Effector memory CD4-positive, alpha-beta T cell (primary cell): ENCODE measurements around the gene FLOT2.

Experiments
- DNase-seq, 3 donors: peaks; one replicate each; pipeline ENCODE4 v3.0.0-alpha.2; 2020
- H3K27ac ChIP-seq: 2 replicates; pipeline ENCODE4 v1.7.0; 2013; ENCODE audit warnings: mild to moderate bottlenecking, low read length, moderate library complexity; ENCODE audit not compliant: insufficient read depth, poor library complexity, severe bottlenecking
- H3K27me3 ChIP-seq: replicated peaks from 2 replicates; pipeline ENCODE4 v1.7.0; 2013; ENCODE audit warnings: mild to moderate bottlenecking, low read length; ENCODE audit not compliant: insufficient read depth, control insufficient read depth, poor library complexity, severe bottlenecking
- H3K36me3 ChIP-seq: 2 replicates; pipeline ENCODE4 v1.7.0; 2013; ENCODE audit warnings: mild to moderate bottlenecking, low read length, moderate library complexity; ENCODE audit not compliant: control insufficient read depth, insufficient read depth
- H3K4me1 ChIP-seq: 2 replicates; pipeline ENCODE4 v1.7.0; 2013; ENCODE audit warnings: low read length, mild to moderate bottlenecking; ENCODE audit not compliant: control insufficient read depth, insufficient read depth, poor library complexity, severe bottlenecking
- H3K4me3 ChIP-seq: 2 replicates; pipeline ENCODE4 v1.7.0; 2013; ENCODE audit warnings: low read length, low read depth, mild to moderate bottlenecking; ENCODE audit not compliant: insufficient read depth, poor library complexity, severe bottlenecking
- H3K9me3 ChIP-seq: 2 replicates; pipeline ENCODE4 v1.7.0; 2013; ENCODE audit warnings: mild to moderate bottlenecking, low read length, moderate library complexity; ENCODE audit not compliant: control insufficient read depth

FLOT2 gene

DNA sequence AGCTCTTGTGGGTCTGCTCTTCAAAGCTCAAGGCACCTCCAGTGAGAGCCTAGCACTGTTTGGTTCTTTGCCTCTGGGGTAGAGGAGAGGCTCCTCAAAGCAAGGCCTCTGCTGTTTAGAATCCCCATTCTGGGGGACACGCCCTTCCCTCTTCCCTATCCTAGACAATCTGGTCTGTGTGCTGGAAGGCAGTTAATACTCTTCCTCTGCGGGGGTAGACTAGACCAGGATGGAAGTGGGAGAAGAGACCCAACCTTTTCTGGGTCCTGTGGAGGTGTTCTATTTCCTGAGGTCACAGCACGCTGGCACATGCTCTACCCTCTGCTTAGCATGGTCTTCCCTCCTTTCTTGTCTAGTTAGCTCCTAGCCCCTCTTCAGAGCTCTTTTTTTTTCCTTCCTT is 35.0 kb downstream of the FLOT2 start:
- no peaks in the 10 kb centered on the region for H3K27me3 ChIP-seq
- H3K27ac ChIP-seq: no peak overlapping the region
- H3K9me3 ChIP-seq: no peaks in the 10 kb centered on the region
- peaks cover 27% of the 10 kb centered on the region for H3K36me3 ChIP-seq
- no peak overlapping the region for H3K4me3 ChIP-seq
- H3K4me1 ChIP-seq: no peaks in the 10 kb centered on the region
- no peak for DNase-seq

DNA sequence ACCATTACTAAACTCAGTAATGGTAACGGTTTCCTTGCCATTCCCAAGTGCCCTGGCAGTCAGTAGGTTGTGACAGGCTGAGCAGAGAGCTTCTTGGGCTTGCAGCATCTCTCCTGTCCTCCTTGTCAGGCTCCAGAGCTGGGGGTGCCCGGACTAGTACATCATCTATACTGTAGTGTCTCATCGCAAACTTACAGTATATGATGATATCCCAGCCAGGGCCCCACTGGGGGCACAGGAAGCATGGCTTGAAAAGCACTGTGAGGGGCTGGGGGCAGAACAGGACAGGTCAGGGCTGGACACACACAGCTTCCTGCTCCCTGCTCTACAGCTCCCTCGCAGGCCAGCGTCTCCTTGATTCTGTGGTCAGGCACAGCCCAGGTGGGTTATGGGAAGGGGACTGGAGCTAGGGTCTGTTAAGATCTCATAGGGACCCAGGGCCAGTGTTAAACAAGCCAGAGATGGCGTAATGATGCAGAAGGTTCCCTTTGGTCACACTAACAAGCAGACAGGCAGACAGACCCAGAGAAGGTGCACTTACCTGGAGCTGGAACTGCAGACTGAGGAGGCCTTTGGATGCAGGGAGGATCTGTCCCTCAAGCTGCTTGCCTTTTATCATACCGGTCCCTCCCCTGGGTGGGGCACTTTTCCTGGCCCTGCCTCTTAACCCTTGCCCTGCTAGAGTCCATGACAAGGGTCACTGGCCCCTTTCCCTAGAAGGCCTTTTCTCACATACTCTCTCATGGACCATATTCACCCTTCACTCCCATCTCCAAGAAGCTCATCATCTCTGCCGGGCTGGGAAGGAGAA is 35.9 kb downstream of the FLOT2 start:
- Histone ChIP-seq H3K36me3 (peaks cover 28% of the 10 kb centered on the region), H3K27me3 (no peaks in the 10 kb centered on the region), H3K27ac (no peak overlapping the region), H3K4me1 (no peaks in the 10 kb centered on the region), H3K9me3 (no peaks in the 10 kb centered on the region), H3K4me3 (no peak overlapping the region)
- DNase-seq: no peak

DNA sequence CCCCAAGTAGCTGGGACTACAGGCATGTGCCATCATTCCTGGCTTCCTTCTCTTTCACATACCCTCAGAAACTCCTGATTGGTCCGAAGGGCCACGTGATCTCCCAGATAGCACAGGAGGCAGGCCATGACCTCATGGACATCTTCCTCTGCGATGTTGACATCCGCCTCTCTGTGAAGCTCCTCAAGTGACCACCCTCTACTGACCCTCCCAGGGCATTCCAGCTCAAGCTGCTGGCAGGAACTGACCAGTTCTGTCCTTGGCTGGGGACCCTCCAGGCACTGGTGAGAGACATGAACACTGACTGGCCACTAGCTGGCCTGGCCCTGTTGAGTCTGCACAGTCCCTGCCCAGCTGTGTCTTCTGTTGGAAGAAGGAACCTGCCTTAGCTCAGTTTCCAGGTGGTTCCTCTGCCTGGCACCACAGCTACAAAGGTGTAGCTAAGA is 37.1 kb downstream of the FLOT2 start:
- H3K4me1 ChIP-seq: peaks cover 5% of the 10 kb centered on the region
- peaks cover 28% of the 10 kb centered on the region for H3K36me3 ChIP-seq
- no peak overlapping the region for H3K4me3 ChIP-seq
- H3K27ac ChIP-seq: no peak overlapping the region
- no peaks in the 10 kb centered on the region for H3K27me3 ChIP-seq
- no peak for DNase-seq
- no peaks in the 10 kb centered on the region for H3K9me3 ChIP-seq

DNA sequence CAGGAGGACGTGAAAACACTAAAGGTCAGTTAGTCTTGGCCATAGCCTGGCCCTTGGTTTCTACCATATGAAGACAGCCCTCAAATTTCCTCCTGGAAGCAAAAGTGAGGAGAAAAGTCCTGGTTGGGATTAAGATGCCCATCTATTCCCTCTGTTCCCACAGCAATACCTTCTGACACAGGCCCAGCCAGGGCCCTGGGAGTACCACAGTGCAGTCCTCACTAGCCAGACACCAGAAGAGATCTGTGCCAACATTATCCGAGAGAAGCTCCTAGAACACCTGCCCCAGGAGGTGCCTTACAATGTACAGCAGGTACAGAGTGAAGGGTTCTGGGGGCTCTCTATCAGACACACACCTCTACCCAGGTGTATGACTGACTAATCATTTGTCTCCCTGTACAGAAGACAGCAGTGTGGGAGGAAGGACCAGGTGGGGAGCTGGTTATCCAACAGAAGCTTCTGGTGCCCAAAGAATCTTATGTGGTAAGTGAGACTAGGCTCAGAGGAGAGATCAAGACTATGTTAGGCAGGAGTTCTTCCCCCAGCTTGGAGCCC is 38.7 kb downstream of the FLOT2 start:
- H3K27me3 ChIP-seq: no peaks in the 10 kb centered on the region
- DNase-seq: no peak
- peaks cover 28% of the 10 kb centered on the region for H3K36me3 ChIP-seq
- H3K27ac ChIP-seq: no peak overlapping the region
- H3K4me3 ChIP-seq: no peak overlapping the region
- H3K4me1 ChIP-seq: peaks cover 11% of the 10 kb centered on the region
- no peaks in the 10 kb centered on the region for H3K9me3 ChIP-seq

DNA sequence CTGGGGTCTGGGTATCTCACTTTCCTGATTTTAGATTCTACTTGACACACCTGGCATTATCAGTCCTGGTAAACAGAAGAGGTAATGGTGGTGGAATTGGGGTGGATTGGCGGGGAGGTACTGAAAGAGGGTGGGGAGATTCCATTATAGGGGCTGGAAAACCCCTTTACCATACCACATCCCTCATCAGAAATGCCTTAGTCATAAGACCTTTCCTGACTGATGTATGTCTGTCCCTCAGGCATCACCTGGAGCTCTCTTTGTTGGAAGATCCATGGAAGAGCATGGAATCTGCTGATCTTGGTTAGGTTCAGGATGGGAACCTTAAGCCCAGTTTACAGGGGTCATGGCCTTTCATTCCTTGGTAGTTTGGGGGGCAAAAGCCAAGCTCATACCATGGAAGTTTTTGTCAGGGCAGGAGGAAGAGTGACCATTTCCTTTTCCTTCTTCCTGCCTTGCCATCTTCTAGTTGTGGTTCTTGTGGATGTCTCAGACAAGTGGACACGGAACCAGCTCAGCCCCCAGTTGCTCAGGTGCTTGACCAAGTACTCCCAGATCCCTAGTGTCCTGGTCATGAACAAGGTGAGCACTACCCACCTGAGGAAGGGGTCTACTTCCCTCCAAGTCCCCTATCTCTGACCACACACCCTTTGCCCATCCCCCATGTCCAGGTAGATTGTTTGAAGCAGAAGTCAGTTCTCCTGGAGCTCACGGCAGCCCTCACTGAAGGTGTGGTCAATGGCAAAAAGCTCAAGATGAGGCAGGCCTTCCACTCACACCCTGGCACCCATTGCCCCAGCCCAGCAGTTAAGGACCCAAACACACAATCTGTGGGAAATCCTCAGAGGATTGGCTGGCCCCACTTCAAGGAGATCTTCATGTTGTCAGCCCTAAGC is 39.4 kb downstream of the FLOT2 start:
- Histone ChIP-seq H3K4me3 (no peak overlapping the region), H3K27ac (no peak overlapping the region), H3K4me1 (peaks cover 11% of the 10 kb centered on the region), H3K27me3 (no peaks in the 10 kb centered on the region), H3K36me3 (peaks cover 28% of the 10 kb centered on the region), H3K9me3 (no peaks in the 10 kb centered on the region)
- DNase-seq: no peak

DNA sequence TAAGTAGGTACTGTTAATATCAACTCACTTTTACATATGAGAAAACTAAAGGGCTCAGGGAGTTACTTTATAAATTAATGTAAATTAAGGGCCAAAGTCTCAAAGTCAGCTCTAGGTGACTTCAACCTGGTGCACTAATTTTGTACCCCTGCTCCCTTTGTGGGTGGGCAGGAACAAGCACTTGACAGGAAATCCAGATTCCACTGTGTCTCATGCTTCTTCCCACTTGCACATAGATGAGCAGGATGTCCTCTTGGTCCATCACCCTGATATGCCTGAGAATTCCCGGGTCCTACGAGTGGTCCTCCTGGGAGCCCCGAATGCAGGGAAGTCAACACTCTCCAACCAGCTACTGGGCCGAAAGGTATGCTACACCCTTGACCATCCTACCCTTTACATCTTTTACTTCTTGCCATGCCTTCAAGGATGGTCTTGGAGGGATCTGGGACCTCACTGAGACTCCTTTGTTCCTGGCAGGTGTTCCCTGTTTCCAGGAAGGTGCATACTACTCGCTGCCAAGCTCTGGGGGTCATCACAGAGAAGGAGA is 41.4 kb downstream of the FLOT2 start:
- no peak overlapping the region for H3K4me3 ChIP-seq
- peaks cover 28% of the 10 kb centered on the region for H3K36me3 ChIP-seq
- no peak for DNase-seq
- no peaks in the 10 kb centered on the region for H3K27me3 ChIP-seq
- peaks cover 11% of the 10 kb centered on the region for H3K4me1 ChIP-seq
- no peak overlapping the region for H3K27ac ChIP-seq
- H3K9me3 ChIP-seq: no peaks in the 10 kb centered on the region

DNA sequence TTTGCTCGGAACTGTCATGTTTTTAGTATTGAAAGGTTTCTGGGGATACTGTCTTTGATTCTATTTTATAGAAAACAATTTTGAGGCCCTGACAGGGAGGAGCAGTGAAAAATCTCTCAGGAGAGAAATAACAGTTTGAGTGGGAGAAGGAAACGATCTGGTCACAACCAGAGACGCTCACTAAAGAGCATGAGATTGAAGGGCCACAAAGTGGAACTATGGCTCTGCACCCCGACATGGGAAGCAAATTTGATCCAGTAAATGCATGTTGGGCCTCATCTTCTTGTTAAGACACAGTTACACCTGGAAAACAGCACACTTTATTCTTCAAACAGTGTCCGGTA is 42.2 kb downstream of the FLOT2 start:
- Histone ChIP-seq H3K36me3 (peaks cover 24% of the 10 kb centered on the region), H3K27ac (peak overlapping the region; percentile 72), H3K4me3 (peak overlapping the region; percentile 71), H3K9me3 (no peaks in the 10 kb centered on the region), H3K4me1 (peaks cover 11% of the 10 kb centered on the region), H3K27me3 (no peaks in the 10 kb centered on the region)
- DNase-seq: no peak

DNA sequence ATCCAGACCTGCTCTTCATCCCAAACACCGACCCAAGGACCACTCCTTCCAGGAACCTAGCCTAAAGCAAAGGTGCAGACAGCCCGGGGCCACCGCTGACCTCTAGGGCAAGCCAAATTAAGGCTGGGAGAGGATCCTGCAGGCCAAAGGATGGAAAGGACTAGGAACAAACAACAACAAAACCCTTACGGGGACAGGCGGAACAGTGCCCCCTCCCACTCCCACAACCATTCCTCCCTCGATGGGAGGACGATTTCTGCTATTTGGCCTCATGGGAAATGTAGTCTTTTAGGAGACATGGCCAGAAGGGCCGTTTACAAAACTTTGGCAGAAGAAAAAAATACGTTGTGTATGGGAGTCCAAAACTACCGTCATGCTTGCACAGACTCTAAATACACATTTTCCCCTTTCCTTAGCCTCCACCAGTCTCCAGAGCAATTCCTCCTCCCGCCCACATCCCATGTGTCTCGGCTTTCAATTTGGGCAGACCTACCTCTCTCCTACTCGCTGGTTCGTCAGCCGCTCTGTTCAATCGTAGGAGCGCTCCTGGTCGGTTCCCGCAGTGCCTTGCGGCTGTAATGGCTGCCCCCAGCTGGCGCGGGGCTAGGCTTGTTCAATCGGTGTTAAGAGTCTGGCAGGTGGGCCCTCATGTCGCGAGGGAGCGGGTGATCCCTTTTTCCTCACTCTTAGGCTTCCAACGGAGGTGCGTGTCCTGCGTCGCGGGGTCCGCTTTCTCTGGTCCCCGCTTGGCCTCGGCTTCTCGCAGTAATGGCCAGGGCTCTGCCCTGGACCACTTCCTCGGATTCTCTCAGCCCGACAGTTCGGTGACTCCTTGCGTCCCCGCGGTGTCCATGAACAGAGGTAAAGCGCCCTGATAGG is 42.8 kb downstream of the FLOT2 start, which contains the start of gene ERAL1:
Gene ERAL1 (plus strand): TSS at position 560 of the 879 bp plus-strand sequence. CDS start 19 bp downstream, at position 579.
- DNase-seq: peak; percentile 68 to 74 (median 73)
- peaks cover 20% of the 10 kb centered on the region for H3K36me3 ChIP-seq
- H3K27ac ChIP-seq: peak within 1 kb of the TSS; percentile 72
- no peaks in the 10 kb centered on the region for H3K9me3 ChIP-seq
- peak within 1 kb of the TSS; percentile 71 for H3K4me3 ChIP-seq
- H3K4me1 ChIP-seq: peaks cover 11% of the 10 kb centered on the region
- no peaks in the 10 kb centered on the region for H3K27me3 ChIP-seq

DNA sequence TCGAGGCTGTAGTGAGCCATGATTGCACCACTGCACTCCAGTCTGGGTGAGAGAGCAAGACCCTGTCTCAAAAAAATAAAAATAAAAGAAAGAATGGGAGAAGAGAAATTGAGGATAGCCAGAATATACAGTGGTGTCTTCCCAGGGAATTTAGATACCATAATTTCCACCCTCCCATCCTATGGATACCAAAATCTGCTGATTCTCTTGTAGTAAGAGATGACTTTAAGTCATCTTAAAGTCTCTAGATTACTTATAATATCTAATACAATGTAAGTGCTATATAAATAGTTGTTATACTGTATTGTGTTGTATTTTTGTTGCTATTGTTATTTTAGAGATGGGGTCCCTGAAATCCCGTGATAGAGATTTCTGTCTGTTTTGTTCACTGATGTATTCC is 44.2 kb downstream of the FLOT2 start:
- peaks cover 11% of the 10 kb centered on the region for H3K4me1 ChIP-seq
- DNase-seq: no peak
- H3K36me3 ChIP-seq: peaks cover 8% of the 10 kb centered on the region
- no peaks in the 10 kb centered on the region for H3K9me3 ChIP-seq
- H3K4me3 ChIP-seq: no peak overlapping the region
- H3K27ac ChIP-seq: no peak overlapping the region
- H3K27me3 ChIP-seq: no peaks in the 10 kb centered on the region
